NCI-H1048 (cell line): Measurements from ENCODE around the gene NACC2.
"Not testable (repeated sequence)": the region's sequence is repeated elsewhere in the genome, so short reads cannot be mapped to it uniquely, and the experiment has no call there.

Experiments used
- DNase-seq: peaks from one replicate; lab custom pipeline; 2025; lab: John Stamatoyannopoulos, UW

Gene NACC2

DNA sequence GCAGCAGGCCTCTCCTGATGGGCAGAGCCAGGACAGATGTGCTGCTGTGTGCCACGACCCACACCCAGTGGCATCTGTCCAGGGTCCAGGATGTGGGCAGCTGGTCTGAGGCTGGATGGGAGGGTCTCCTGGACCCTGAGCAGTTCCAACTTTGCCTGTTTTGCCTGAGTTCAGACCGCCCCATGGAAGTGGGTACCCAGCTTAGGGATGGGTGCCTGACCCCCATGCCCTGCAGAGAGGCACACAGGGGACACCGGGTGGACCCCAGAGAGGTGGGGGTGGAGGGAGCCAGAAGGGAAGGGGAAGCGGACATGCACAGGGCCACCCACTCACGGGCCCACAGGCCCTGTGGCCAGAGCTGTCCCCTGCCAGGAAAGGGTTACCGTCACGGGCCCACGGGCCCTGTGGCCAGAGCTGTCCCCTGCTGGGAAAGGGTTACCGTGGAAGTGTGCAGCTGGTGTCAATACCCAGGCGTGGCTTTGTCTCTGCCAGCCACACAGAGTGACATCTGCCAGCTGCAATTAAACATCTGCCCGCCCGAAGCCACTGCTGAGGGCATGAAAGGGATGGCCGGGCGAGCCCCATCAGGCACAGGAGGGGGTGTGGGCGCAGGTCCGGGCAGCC is 50.0 kb downstream of the NACC2 start:
- no peak for DNase-seq

GRCh38 chr9:136044207-136044970 is 50.7 kb downstream of the NACC2 start:
- DNase-seq = no peak

DNA sequence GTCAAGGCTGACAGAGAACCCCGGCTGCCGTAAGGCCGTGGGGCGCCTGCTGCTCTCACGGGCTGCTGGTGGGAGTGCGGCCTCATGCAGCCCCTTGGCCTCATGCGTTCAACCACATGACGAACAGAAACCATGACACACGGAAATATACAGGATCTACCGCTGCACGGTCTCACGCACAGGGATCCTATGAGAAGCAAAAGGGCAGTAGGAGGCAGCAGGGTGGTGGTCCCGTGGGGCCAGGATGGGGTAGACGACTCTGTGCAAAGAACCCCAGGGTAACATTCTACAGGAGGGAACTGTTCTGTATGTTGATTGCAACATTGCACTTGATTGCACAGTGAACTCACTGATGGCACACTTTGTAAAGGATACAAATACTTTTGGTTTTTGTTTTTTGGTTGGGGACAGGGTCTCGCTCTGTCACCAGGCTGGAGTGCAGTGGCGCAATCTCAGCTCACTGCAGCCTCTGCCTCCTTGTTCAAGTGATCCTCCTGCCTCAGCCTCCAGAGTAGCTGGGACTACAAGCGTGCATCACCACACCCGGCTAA is 51.6 kb downstream of the NACC2 start:
- no peak for DNase-seq

DNA sequence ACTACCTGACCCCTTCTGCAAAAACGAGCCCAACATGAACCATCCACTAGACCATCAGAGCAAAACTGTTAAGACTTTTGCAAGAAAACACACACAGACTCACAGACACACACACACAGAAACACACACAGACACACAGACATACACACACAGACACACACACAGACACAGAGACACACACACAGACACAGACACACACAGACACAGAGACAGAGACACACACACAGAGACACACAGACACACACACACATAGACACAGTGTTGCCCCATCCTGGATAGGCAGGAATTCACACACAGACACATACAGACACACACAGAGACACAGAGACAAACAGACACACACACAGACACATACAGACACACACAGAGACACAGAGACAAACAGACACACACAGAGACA is 52.5 kb downstream of the NACC2 start:
- no peak for DNase-seq

GRCh38 chr9:136040848-136041247 is 54.2 kb downstream of the NACC2 start:
- not testable (repeated sequence) for DNase-seq

DNA sequence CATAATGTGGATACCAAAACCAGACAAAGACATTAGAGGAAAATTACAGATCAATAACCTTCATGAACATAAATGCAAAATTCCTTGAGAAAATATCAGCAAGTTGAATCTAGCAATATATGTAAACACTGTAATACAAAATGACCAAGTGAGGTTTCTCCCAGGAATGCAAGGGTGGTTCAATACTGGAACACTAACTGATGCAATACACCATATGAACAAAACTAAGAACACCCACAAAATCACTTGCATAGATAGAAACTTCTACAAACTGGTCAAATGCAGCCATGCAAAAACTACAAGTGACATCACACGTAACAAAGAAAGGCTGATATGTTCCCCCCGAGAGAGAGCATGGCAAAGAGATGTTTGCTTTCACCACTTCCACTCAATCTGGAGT is 55.6 kb downstream of the NACC2 start:
- no peak for DNase-seq

- DNase-seq = no peak
Observed at GRCh38 chr9:136036848-136037247, 58.2 kb downstream of the NACC2 start.

DNA sequence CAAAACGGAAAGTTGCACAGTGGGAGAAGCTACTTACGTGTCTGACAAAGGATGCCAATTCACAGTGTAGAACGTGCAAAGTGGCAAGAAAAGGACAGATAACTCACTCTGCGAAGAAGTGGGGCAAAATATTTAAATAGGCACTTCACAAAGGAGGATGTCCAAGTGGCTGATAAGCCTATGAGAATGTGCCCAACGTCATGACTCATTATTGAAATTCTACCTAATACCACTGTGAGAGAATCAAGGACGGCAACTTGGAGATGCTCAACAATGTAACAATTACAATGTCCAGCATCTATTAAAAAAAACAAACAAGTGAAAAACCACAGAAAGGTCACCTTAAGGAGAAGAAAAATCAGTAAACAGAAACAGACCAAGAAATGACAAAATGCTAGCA is 59.0 kb downstream of the NACC2 start:
- no peak for DNase-seq

DNA sequence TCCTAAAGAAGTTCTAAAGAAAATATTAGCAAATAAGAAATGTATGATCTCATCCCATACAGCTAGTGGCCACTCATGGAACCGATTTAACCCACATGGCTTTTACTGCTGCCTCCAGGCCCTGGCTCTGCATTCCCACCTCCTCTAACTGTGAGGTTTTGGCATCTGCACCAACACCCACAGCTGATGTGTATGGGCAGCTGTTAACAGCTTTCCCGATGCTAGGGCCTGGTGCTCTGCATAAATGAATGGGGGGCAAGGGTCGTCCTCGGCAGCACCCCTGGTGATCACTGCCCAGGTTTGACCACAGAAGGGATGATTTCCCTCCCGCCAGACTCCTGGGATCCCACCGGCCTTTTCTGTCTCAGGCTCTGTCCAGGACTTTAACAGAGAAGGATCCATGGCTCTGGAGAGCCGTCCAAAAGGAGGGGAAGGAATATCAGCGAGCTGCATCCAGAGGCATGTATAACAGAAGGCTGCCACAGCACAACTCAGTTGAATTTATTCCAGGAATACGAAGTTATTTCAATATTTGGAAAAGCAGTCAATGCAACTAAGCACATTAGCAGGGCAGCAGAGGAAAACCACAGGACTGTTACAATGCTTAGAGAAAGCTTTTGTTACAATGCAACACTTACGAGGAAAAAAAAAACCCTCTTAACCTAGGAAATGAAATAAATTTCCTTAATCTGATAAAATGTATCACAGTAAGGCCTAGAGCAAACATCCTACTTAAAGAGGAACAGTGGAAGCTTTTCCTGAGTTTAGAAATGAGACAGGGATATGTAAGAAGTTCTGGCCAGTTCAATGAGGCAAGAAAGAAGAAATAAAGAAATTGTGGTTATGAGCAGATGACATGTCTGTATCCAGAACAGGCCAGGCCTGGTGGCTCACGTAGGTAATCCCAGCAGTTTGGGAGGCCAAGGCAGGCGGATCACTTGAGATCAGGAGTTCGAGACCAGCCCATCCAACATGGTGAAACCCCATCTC is 63.1 kb downstream of the NACC2 start:
- DNase-seq = no peak

DNA sequence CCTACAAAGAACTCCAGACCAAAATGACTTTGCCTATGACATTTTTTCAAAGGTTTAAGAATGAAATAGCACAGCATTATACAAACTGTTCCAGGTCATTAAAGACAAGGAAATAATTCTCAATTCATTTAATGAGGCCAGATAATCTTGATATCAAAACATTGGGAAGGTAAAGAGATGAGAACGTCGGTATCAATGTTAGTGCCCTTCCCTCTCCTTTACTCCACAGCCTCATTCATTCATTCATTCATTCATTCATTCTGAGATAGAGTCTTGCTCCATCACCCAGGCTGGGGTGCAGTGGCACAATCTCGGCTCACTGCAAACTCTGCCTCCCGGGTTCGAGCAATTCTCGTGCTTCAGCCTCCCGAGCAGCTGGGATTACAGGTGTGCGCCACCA is 64.0 kb downstream of the NACC2 start:
- DNase-seq = no peak

GRCh38 chr9:136029556-136029955 is 65.5 kb downstream of the NACC2 start:
- no peak for DNase-seq

GRCh38 chr9:136028760-136029470 is 66.2 kb downstream of the NACC2 start:
- DNase-seq = no peak

- not testable (repeated sequence) for DNase-seq
Observed at GRCh38 chr9:136026943-136027289, 68.2 kb downstream of the NACC2 start.

DNA sequence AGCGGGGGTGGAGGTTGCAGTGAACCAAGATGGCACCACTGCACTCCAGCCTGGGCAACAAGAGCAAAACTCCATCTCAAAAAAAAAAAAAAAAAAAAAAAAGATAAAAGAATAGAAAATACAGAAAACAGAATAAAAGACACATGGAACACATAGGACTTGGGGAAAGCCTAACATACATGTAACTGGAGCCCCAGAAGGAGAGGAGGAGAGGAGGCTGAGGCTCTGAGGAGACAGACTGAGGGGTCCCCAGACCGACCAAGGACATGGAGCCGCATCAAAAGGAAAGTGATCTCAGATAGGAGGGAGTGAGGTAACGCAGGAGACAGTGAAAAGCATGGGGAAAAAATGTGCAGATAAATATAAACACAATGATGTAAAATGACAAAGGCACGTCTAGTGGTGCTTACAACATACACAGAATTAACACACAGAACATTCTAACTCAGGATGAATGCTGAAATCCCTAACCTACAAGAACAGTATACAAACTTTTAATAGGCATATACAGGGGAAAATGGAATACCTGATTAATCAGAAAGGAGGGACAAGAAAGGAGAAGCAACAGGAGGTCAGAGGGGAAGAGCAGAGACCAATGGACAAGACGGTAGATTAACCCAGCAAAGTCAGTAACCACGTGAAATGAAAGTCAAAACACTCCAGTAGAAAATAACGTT is 68.7 kb downstream of the NACC2 start:
- DNase-seq = no peak

DNA sequence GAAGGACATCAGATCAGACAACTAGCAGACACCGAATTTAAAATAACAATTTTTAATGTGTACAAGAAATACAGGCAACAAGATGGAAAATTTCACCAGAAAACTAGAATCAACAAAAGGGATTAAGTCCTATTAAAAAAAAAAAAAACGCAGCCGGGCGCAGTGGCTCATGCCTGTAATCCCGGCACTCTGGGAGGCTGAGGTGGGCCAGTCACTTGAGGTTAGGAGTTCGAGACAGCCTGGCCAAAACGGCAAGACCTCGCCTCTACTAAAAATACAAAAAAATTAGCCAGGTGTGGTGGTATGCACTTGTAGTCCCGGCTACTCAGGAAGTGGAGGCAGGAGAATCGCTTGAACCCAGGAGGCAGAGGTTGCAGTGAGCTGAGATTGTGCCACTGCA is 69.6 kb downstream of the NACC2 start:
- no peak for DNase-seq

- DNase-seq = no peak
Observed at GRCh38 chr9:136024696-136025316, 70.3 kb downstream of the NACC2 start.

DNA sequence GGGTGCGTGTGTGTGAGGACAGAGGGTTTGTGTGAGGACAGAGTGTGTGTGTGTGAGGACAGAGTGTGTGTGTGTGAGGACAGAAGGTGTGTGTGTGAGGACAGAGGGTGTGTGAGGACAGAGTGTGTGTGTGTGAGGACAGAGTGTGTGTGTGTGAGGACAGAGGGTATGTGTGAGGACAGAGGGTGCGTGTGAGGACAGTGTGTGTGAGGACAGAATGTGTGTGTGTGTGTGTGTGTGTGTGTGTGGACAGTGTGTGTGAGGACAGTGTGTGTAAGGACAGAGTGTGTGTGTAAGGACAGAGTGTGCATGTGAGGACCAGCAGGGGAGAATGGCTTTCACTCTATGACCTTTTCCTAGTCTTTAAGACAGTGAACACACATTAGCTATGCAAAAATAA is 70.8 kb downstream of the NACC2 start:
- DNase-seq = no peak

GRCh38 chr9:136023410-136024225 is 71.5 kb downstream of the NACC2 start:
- no peak for DNase-seq

DNA sequence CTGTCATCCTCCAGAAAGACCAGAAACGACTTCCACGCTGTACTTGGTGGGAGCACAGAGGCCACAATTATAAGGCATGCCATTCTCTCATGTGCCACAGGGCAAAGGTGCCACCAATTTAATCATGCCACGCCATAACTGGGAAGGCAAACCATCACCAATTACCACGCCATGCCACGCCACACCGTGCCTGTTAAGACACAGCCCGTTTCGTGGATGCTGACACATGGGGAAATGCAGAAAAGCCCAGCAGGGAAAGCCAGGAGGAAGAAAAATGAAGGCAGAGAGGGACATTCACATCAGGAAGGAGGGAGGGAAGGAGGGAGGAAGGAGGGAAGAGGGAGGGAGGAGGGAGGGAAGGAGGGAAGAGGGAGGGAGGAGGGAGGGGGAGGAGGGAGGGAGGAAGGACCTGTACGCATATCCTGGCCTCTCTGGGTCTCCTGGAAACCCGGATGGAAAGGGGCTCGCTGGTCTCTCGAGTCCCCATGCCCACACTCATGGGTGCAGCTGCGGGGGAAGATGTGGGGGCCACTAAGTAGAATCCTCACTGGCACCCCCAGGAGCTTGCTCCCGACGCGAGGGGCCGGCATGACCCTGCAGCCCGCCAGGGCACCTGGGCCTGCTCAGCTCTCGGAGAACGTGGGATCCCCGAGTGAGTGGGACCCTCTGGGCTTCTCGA is 72.2 kb downstream of the NACC2 start:
- no peak for DNase-seq
